AG09319 (cell line): ENCODE results near the gene IDI1.
A peak's percentile ranks its signal among the peaks of the same experiment; 100 is the strongest.

Source experiments
- DNase-seq: peaks from one replicate; pipeline ENCODE4 v3.0.0-alpha.2; 2010; ENCODE audit warnings: low read depth; ENCODE audit errors: extremely low read depth
- CTCF ChIP-seq: IDR thresholded peaks from 2 replicates; pipeline ENCODE4 v1.5.1; 2011; ENCODE audit warnings: low read depth, mild to moderate bottlenecking, inconsistent platforms, low read length, moderate library complexity

Gene IDI1

GRCh38 chr10:1048732-1049424 lies at the start of gene IDI1:
Gene IDI1 (minus strand): TSS chr10:1049119. CDS start chr10:1049003, 116 bp downstream.
- peak; percentile 97 for DNase-seq
- TF ChIP-seq CTCF, result no peak

- TF ChIP-seq CTCF, result no peak
- no peak for DNase-seq
Observed at GRCh38 chr10:1097436-1097835, 48.5 kb upstream of the IDI1 start.

- no peak for TF ChIP-seq CTCF
- no peak for DNase-seq
Observed at GRCh38 chr10:1096287-1096889, 47.5 kb upstream of the IDI1 start.

GRCh38 chr10:1095498-1095897 lies 46.6 kb upstream of the IDI1 start:
- no peak for DNase-seq
- no peak for TF ChIP-seq CTCF

- DNase-seq, result no peak
Observed at GRCh38 chr10:1094112-1095057, 45.5 kb upstream of the IDI1 start.

GRCh38 chr10:1093696-1094095 lies 44.8 kb upstream of the IDI1 start:
- TF ChIP-seq CTCF, result no peak
- DNase-seq, result no peak

More at GRCh38 chr10:1094112-1095057, 45.5 kb upstream of the IDI1 start:
- TF ChIP-seq CTCF, result no peak
